HG03280 (cell line): ENCODE measurements around the gene OR2L8.
A peak's percentile ranks its signal among the peaks of the same experiment; 100 is the strongest.

ENCODE experiments used
- ATAC-seq: cut with Tn5 transposase; IDR thresholded peaks from one replicate; pipeline ENCODE4 v1.9.1; 2021; ENCODE audit warnings: mild to moderate bottlenecking, moderate library complexity; ENCODE audit not compliant: unreplicated experiment

The OR2L8 gene, protein sequence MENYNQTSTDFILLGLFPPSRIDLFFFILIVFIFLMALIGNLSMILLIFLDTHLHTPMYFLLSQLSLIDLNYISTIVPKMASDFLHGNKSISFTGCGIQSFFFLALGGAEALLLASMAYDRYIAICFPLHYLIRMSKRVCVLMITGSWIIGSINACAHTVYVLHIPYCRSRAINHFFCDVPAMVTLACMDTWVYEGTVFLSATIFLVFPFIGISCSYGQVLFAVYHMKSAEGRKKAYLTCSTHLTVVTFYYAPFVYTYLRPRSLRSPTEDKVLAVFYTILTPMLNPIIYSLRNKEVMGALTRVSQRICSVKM

DNA sequence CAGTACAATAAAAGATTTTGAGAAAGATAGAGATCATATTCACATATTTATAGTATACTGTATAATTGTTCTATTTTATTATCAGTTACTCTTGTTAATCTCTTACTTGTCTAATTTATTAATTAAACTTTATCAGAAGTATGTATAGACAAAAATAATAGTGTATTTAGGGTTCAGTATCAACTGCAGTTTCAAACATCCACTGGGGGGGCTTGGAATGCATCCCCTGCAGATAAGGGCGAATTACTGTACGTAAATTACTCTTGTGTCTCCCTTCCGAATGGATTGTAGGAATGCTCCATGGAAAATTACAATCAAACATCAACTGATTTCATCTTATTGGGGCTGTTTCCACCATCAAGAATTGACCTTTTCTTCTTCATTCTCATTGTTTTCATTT is at the start of gene OR2L8:
Gene OR2L8, plus strand, starts transcription at position 301 of the 400 bp plus-strand sequence. Its CDS starts 0 bp downstream, at position 301.
- ATAC-seq = no peak

DNA sequence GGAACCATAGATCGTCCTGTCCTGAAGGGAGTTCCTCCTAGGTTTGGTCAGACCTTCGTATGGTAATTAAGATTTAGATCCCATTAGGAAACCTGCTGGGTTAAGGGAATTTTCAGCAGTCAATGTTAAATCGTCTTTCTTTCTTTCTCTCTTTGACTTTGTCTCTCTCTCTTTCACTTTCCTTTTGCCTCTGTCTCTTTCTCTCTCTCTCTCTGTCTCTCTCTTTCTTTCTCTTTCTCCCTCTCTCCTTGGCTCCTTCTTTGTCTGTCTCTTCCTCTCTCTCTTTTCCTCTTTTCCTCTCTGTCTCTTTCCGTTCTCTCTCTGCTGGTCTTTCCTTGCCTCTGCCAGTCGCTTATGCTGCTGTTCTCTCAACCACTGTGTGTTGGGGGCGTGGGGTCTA is 44.5 kb upstream of the OR2L8 start:
- ATAC-seq = no peak

DNA sequence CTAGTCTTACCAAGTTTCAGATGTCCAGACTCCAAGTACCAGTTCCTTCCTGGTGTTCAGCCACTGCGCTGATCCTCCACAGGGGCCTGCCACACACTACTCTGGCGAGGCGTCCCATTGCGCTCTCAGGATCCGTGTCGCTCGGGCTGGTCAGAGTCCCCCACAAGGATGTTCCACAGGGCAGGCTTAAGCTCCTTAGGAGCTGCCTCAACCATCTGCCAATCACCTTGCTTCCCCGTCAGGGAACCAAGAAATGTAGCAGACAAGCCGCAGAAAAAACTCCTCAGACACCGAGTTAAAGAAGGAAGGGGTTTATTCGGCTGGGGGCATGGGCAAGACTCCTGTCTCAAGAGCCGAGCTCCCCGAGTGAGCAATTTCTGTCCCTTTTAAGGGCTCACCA is 43.5 kb upstream of the OR2L8 start:
- no peak for ATAC-seq

DNA sequence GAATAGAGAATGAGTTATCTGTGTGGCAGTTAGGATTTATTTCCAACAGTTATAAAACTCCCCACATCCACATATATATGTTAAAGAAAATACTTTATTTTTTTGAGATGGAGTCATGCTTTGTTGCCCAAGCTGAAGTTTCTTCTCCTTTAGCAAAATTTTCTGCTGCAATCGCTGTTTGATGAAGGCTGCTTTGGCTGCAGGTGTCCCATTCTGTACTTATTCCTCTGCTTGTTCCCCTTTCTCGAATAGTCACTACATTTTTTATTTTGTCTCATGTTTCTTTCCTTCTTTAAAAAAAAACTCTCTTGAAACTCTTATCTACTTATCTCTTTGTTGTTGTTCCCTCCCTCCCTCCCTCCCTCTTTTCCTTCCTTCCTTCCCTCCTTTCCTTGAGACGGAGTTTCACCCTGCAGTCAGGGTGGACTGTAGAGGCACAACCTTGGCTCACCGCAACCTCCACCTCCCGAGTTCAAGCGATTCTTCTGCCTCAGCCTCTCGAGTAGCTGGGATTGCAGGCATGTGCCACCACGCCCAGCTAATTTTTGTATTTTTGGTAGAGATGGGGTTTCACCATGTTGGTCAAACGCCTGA is 42.7 kb upstream of the OR2L8 start:
- no peak for ATAC-seq

DNA sequence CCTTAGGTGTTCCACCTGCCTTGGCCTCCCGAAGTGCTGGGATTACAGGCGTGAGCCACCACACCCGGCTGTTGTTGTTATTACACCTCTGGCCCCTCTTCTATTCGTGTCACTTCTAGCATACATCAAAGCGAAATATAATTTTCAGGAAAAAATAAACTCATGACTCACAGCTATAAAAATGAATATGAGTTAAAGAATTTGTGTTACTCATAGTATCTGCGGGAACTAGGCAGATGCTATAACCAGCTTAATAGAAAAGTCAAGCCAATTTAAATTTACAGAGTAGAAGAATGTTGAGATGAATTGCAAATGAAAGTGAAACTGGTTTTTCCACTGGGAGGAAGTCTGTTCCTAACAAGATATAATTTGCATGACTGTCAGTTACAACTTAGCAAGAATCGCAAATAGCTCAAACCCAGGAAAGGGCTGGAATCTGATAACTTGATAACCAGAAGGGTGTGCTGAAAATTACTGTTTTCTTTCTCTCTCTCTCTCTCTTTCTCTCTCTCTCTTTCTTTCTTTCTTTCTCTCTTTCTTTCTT is 42.1 kb upstream of the OR2L8 start:
- ATAC-seq = no peak

DNA sequence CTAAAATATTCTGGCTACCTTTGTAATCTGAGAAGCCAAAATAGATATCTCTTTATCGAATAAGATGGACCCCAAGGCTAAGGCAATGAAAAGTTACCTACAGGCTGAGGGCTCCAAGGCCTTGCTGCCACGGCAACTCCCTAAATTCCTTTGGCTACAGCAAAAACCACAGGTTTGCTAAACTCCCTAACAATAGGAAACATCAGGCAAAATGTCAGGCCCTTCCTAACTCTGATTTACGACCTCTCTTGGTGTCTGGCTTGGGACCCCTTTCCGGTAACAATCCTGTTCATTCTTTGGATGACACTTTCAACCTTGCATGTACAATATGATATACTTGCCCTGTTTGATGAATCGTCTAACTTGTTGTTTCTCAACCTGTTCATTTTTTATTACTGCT is 39.9 kb upstream of the OR2L8 start:
- ATAC-seq = no peak

DNA sequence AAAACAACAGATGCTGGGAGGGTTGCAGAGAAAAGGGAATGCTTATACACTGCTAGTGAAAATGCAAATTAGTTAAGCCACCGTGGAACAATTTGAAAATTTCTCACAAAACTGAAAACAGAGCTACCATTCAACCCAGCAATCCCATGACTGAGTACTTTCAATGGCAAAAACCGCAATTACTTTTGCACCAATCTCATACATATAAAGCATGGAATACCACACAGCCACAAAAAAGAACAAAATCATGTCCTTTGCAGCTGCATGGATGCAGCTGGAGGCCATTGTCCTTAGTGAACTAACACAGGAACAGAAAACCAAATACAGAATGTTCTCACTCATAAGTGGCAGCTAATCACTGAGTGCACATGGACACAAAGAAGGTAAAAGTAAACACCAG is 34.9 kb upstream of the OR2L8 start:
- ATAC-seq = no peak

DNA sequence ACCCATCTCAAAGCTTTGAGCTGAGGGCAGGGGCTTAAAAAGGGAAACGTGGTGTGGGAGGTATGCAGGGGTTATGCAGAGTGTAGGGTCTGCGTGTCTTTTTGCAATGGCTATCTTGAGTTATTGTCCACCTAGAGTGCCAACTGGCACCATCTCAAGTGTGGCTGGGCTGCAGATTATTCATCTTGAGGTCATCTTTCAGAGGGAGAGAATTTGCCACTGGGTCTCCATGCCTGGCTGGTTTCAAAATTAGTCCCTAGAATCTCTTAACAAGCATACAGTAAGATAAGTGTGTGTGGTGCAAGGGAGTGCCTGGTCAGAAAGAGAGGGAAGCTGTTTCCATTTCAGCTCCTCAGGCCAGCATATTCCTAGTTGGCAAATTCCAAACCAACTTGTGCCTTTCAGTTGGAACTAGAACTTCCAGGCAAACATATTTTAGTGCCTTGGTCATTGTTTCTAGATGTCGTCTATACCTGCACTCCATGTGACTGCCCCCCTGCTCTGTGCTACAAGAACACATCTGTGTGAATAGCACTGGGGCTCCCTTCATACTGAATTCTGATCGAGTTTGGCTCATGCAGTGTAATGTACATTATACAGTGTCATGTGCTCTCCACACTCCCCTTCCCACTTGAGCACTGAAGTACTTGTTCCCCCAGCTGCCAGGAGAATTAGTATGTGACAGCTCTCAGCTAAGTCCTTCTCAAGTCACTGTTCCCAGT is 33.6 kb upstream of the OR2L8 start:
- ATAC-seq = no peak

DNA sequence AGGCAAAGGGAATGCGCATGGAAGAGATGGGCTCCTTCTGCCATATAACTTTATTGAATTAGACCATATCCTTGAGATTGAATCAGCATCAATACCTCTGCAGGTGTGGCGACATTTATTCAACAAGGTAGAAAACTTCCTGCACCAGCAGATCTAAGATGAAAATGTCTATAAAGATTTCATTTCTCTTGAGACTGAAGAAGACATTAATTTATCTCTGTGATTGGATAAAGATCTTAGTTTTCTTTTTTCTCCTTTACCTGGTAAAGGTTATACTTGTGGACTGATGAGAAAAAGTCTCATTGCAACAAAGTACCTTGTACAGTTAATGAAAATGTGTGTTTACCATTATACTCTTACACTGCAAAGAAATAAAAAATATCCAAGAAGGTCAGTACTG is 28.7 kb upstream of the OR2L8 start, which contains the start of gene OR2T8:
Gene OR2T8, plus strand, starts transcription at position 301 of the 400 bp plus-strand sequence. CDS start 766 bp downstream, outside the sequence.
- ATAC-seq = no peak

DNA sequence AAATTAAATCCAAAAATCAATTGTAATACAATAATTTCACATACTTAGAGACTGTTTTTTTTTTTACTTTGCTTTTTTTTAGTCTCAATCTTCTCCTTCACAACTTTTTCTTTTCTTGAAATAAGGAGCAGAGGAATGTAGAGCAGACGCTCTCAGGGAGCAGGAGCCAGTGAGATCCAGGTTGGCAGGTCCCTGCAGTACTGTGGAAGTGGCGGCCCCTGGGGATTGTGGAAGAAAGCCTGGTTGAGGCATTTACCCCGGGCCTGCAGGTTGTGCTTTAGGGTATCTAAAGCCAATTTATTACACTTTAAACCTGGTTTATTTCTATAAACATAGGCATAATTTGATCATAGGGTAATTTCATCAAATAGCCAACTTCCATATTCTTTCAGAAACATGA is 24.7 kb upstream of the OR2L8 start:
- no peak for ATAC-seq

DNA sequence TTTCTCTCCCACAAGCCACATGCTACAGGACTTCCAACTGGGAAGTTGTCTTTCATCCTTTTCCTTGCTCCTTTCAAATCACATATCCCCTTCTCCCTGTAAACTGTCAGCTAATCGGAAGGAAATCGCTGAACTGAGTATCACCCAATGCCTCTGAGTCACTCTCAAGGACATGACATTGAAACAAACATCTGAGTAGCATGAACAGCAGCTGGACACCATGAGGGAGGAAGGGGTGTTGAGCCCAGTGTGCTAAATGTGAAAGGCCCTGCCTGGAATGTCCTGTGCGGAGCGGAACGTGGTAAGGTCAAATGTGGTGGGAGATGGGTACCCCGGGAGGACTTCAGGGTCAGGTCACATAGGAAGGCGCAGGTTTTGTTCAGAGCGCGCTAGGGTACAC is 23.8 kb upstream of the OR2L8 start, which contains the start of gene OR2AJ1:
Gene OR2AJ1, plus strand, starts transcription at position 22 of the 400 bp plus-strand sequence. CDS start 8,880 bp downstream, outside the sequence.
- no peak for ATAC-seq

DNA sequence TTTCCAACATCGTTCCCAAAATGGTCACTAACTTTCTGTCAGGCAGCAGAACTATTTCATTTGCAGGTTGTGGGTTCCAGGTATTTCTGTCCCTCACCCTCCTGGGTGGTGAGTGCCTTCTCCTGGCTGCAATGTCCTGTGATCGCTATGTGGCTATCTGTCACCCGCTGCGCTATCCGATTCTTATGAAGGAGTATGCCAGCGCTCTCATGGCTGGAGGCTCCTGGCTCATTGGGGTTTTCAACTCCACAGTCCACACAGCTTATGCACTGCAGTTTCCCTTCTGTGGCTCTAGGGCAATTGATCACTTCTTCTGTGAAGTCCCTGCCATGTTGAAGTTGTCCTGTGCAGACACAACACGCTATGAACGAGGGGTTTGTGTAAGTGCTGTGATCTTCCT is 14.7 kb upstream of the OR2L8 start:
- ATAC-seq = no peak

DNA sequence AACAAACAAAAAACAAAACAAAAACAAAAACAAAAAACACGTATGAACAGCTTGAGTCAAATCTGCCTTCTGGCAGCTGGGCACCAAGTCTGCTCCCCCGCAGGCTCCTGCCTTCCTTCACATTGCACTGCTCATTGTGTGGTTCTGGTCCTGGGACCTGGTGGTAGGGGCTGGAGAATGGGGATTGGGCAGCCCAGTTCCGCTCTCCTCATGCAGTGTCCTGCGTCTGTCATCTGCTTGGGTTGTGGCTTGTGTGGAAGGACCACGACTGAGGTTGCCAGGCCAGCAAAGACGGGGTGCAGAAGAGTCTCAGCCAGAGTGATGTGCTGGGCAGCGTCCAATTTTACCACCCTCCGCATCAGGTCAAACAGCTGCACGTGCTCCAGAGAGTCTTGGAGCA is 12.9 kb upstream of the OR2L8 start:
- no peak for ATAC-seq

DNA sequence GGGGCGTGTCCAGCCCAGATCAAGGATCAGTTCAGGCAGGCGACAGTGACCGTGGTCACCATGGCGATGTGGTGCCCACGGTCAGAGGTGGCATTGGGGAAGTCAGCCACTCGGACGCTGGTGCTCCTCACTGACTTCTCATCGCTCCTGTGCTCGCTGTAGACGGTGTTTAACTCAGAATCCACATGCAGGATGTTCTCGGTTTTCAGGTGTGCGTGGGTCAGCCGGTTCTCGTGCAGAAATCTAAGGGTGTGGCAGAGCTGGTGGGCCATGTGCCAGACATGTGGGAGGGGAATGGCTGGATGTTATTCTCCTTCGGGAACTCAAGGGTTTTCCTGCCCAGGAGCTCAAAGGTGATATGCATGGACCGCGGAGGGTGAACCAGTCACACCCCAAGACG is 12.2 kb upstream of the OR2L8 start:
- no peak for ATAC-seq

DNA sequence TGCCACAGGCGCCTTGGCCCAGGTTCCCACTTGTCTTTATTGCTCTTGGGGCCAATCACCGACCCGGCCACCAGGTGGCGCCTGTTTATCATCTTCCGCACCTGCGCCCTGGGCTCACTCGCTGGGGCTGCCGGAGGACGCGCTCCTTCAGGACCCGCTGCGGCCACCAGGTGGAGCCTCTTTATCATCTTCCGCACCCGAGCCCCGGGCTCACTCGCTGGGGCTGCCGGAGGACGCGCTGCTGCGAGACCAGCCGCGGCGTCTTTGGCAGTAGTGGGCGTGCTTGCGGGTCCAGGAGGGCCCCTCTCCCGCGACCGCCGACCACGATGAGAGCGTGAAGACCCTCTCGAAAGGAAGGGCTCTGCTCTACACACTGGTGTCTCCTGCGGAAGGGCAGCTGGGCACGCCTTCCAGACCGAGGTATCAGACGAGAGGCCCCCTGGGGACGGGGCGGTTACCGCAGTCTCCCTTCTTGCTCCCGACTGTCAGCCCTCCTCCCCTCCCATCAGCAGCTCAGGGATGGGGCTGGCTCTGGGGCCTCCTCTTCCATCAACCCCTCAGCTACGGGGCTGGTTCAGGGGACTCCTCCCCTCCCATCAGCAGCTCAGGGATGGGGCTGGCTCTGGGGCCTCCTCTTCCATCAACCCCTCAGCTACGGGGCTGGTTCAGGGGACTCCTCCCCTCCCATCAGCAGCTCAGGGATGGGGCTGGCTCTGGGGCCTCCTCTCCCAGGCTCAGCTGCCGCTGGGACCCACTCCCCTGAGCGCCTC is 11.5 kb upstream of the OR2L8 start:
- ATAC-seq = peak; percentile 100

DNA sequence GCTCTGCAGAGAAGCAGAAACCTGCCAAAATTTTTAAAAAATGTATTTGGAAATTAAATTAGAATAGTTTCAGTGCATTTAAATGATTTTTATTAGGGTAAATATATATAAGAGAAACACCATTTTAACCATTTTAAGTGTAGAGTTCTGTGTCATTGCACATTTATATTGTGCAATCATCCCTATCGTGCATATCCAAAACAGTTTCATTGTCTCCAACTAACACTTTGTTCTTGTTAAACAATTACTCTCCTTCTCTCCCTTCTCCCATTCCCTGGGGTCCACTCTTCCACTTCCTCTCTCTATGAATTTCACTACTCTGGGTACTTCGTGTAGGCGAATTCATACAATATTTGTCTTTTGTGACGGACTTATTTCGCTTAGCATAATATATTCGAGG is 6.0 kb upstream of the OR2L8 start:
- ATAC-seq = no peak

DNA sequence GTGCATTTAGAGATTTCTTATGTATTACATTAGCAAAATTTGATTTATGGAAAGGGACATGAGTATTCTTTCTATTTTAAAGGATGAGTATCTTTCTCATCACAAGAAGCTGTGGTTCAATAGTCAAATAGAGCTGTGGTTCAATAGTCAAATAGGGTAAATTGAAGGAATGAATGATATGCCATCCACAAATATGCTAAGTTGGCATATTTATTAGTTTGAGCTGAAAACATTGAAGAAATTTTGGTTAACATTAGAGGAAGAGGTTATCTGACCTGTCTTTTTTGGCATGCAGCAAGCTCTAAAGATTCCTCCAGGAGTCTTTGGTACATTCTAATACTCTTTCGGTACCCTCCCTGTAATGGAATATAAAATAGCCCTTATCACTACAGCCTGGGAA is 4.8 kb downstream of the OR2L8 start:
- ATAC-seq = no peak

DNA sequence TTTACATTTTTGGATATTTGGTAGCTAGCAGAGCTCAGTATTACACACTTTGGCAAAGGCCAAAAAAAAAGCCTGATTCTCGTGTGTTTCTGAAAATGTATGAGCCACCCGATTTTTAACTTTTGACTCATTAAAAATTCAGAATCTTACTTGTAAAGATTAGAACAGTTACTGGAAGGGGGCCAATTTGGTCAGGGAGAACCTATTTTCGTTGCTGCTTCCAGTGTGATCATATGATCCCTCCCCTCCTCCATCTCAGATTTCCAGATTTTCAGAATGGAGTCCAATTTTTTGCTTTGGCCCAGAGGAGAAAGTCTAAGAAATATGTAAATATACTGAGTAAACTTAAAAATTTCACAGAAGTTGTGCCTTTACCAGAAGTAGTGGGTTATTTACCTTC is 13.1 kb downstream of the OR2L8 start:
- no peak for ATAC-seq

DNA sequence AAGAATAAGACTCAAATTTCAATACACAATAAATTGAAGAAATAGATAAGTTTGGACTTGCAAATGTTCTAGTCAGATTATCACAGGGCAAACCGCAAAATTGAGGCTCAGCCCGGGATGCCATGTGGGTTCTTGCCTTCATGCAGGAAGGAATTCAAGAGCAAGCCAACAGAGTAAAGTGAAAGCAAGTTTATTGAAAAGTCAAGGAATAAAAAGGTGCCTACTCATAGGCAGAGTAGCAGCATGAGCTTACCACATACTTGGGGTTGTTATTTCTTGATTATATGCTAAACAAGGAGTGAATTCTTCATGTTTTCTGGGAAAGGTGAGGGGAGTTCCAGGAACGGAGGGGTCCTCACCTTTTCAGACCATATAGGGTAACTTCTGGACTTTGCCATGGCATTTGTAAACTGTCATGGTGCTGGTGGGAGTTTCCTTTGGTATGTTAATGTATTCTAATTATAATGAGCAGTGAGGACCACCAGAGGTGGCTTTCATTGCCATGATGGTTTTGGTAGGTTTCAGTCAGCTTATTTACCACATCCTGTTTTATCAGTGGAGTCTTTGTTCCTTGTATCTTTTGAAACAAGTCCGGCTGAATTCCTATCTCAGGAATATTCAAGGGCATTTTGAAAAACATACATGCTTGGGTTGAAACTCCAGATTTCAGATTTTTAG is 14.4 kb downstream of the OR2L8 start:
- no peak for ATAC-seq

DNA sequence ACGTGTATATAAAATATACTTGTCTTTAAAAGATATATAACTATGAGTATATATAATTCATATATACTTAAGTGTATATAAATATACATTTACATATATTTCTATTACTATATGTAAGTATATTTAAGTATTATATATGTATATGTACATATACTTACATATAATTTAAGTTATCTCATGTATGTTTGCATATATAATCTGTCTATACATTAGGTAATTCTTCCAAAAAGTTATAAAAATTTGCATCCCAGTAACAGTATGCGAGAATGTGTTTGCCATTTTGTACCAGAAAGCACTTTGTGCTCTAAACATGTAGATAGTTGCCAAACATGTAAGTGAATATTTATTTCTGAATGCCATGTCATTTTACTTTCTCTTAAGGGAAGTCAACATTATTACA is 16.3 kb downstream of the OR2L8 start, which contains the start of gene OR2AK2:
Gene OR2AK2, plus strand, starts transcription at position 301 of the 400 bp plus-strand sequence. CDS start 144 bp downstream, outside the sequence.
- ATAC-seq = no peak
